HK-2 (cell line): Measurements from ENCODE around the gene UST.
"Not testable (repeated sequence)": the region's sequence is repeated elsewhere in the genome, so short reads cannot be mapped to it uniquely, and the experiment has no call there.

ENCODE experiments used
- DNase-seq: peaks from one replicate; pipeline ENCODE4 v3.0.0-alpha.2; 2018; ENCODE audit not compliant: unreplicated experiment

Gene UST

GRCh38 chr6:148836751-148837150 lies 89.9 kb downstream of the UST start:
- no peak for DNase-seq

- DNase-seq, result no peak
These were observed 91.1 kb downstream of the UST start for GRCh38 chr6:148837941-148838340.

GRCh38 chr6:148839044-148839443 lies 92.2 kb downstream of the UST start:
- DNase-seq, result no peak

- DNase-seq, result no peak
These were observed 93.4 kb downstream of the UST start for GRCh38 chr6:148840256-148840655.

GRCh38 chr6:148842296-148843019 lies 95.6 kb downstream of the UST start:
- no peak for DNase-seq

GRCh38 chr6:148845464-148845863 lies 98.6 kb downstream of the UST start:
- no peak for DNase-seq

GRCh38 chr6:148846778-148847761 lies 100.2 kb downstream of the UST start:
- DNase-seq, result no peak

- DNase-seq, result no peak
These were observed 102.1 kb downstream of the UST start for GRCh38 chr6:148848915-148849314.

GRCh38 chr6:148849449-148849848 lies 102.6 kb downstream of the UST start:
- DNase-seq, result not testable (repeated sequence)

- no peak for DNase-seq
These were observed 104.1 kb downstream of the UST start for GRCh38 chr6:148850964-148851363.

GRCh38 chr6:148851683-148852556 lies 105.1 kb downstream of the UST start:
- no peak for DNase-seq

GRCh38 chr6:148852688-148853087 lies 105.9 kb downstream of the UST start:
- no peak for DNase-seq

- DNase-seq, result not testable (repeated sequence)
These were observed 106.3 kb downstream of the UST start for GRCh38 chr6:148853113-148853512.

- DNase-seq, result no peak
These were observed 107.3 kb downstream of the UST start for GRCh38 chr6:148854096-148854495.

- DNase-seq, result no peak
These were observed 108.2 kb downstream of the UST start for GRCh38 chr6:148854992-148855391.

- DNase-seq, result no peak
These were observed 108.9 kb downstream of the UST start for GRCh38 chr6:148855744-148856143.

- no peak for DNase-seq
These were observed 111.1 kb downstream of the UST start for GRCh38 chr6:148857798-148858390.

GRCh38 chr6:148864132-148864531 lies 117.3 kb downstream of the UST start:
- DNase-seq, result not testable (repeated sequence)

- no peak for DNase-seq
These were observed 118.1 kb downstream of the UST start for GRCh38 chr6:148864941-148865340.

- DNase-seq, result no peak
These were observed 119.9 kb downstream of the UST start for GRCh38 chr6:148866657-148867268.

GRCh38 chr6:148867862-148868261 lies 121.0 kb downstream of the UST start:
- DNase-seq, result no peak
